Prostate gland (tissue), 2 donors: ENCODE data around the gene CBY1.

Source experiments
- POLR2A ChIP-seq: fragments of 450-650 bp; IDR thresholded peaks from one replicate; pipeline ENCODE4 v1.6.1; 2016; ENCODE audit warnings: antibody characterized with exemption, mild to moderate bottlenecking
- POLR2AphosphoS5 ChIP-seq: sonication (generic); formaldehyde crosslinking; IDR thresholded peaks from one replicate; pipeline ENCODE4 v1.6.1; 2017; ENCODE audit warnings: antibody characterized with exemption
- TF ChIP-seq, protein P1 (sequence below), 4 experiments: fragments of 200-600 bp in 2 of 4; fragments of 450-650 bp in 2 of 4; sonication (generic) in 2 of 4; IDR thresholded peaks; 1 replicate in 3 of 4; 2 replicates in 1 of 4; pipeline ENCODE4 v1.5.1; 2016 to 2019; ENCODE audit warnings: antibody characterized with exemption in 4 of 4, mild to moderate bottlenecking in 2 of 4, moderate library complexity in 2 of 4

DNA sequence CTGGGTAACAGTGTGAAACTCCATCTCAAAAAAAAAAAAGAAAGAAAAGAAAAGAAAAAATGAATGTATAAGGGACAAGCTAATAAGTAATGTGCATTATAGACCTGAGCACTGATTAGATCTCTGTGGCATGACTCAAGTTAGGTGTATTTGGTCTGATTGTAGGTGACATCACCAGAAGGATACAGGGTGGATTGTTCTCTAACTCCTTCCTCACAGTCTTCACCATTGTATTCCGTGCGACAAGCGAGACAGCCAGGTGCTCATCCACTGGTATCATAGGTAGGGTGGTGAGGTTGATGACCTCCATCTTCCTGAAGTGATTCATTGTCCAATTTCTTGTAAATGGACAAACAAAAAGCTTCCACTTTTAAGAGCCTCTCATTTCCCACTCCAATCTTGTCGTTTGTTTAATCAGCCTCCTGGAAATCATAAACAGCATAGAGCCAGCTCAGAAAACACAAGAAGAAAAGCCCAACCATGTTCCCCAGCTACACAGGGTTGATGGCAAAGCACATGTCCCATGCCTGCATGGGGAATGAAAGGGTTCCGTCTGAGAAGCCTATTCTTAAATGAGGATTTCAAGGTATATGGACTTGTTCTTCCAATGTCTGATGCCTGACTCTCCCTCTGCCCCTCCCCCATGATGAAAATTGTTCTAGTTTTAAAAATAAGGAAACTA lies 6.5 kb upstream of the CBY1 start:
- TF ChIP-seq, protein P1, sequence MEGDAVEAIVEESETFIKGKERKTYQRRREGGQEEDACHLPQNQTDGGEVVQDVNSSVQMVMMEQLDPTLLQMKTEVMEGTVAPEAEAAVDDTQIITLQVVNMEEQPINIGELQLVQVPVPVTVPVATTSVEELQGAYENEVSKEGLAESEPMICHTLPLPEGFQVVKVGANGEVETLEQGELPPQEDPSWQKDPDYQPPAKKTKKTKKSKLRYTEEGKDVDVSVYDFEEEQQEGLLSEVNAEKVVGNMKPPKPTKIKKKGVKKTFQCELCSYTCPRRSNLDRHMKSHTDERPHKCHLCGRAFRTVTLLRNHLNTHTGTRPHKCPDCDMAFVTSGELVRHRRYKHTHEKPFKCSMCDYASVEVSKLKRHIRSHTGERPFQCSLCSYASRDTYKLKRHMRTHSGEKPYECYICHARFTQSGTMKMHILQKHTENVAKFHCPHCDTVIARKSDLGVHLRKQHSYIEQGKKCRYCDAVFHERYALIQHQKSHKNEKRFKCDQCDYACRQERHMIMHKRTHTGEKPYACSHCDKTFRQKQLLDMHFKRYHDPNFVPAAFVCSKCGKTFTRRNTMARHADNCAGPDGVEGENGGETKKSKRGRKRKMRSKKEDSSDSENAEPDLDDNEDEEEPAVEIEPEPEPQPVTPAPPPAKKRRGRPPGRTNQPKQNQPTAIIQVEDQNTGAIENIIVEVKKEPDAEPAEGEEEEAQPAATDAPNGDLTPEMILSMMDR (IDR thresholded peaks at IDR 0.05): no peak
- TF ChIP-seq POLR2AphosphoS5 (no peak), POLR2A (no peak)
